A673 (cell line): Measurements from ENCODE around the gene PCLO. TPM values are rescaled to one million over a fixed set of nuclear protein-coding genes. Genes with fewer than 3 reads are reported as not detected.

Experiments used
- BruUV-seq: library from RNA; stranded (reverse); fragments of 400-500 nt; replicated peaks from 2 replicates; lab custom pipeline; 2021; lab: Mats Ljungman, UMichigan
- CTCF ChIA-PET: fragments of 300-600 bp; sonication (Branson Sonifier 250); formaldehyde crosslinking; loops from one replicate; lab custom pipeline; 2022; ENCODE audit warnings: antibody characterized with exemption; lab: Charles Lee
- POLR2A ChIA-PET: fragments of 300-600 bp; sonication (Branson Sonifier 250); formaldehyde crosslinking; loops from one replicate; lab custom pipeline; 2022; ENCODE audit warnings: antibody characterized with exemption; ENCODE audit not compliant: low non-redundant PET; lab: Charles Lee
- DNase-seq: peaks from one replicate; pipeline ENCODE4 v3.0.0-alpha.2; 2015; ENCODE audit warnings: low spot score
- H3K27ac ChIP-seq: fragments of 200-600 bp; sonication (generic); 2 replicates; pipeline ENCODE4 v1.5.1; 2016; ENCODE audit warnings: mixed run types, low read depth, mild to moderate bottlenecking, mixed read lengths, antibody characterized with exemption, low read length; ENCODE audit not compliant: poor library complexity, severe bottlenecking
- H3K27me3 ChIP-seq: fragments of 200-600 bp; sonication (generic); replicated peaks from 2 replicates; pipeline ENCODE4 v1.6.1; 2017; ENCODE audit warnings: mixed run types, low read depth, mild to moderate bottlenecking, mixed read lengths, antibody characterized with exemption, low read length; ENCODE audit not compliant: insufficient read depth, poor library complexity
- H3K36me3 ChIP-seq: fragments of 200-600 bp; sonication (generic); 2 replicates; pipeline ENCODE4 v1.6.1; 2016; ENCODE audit warnings: mixed run types, mild to moderate bottlenecking, mixed read lengths, antibody characterized with exemption, low read length; ENCODE audit not compliant: insufficient read depth, poor library complexity, severe bottlenecking
- H3K4me1 ChIP-seq: fragments of 200-600 bp; sonication (generic); 2 replicates; pipeline ENCODE4 v1.6.1; 2017; ENCODE audit warnings: mixed run types, mild to moderate bottlenecking, mixed read lengths, antibody characterized with exemption, low read length; ENCODE audit not compliant: insufficient read depth, poor library complexity, severe bottlenecking
- H3K4me3 ChIP-seq: fragments of 200-600 bp; sonication (generic); 2 replicates; pipeline ENCODE4 v1.5.1; 2016; ENCODE audit warnings: low read depth, mixed run types, mild to moderate bottlenecking, mixed read lengths, low read length; ENCODE audit not compliant: poor library complexity, severe bottlenecking
- H3K9me3 ChIP-seq: fragments of 200-600 bp; sonication (generic); 2 replicates; pipeline ENCODE4 v1.6.1; 2016; ENCODE audit warnings: mixed run types, low read depth, mild to moderate bottlenecking, mixed read lengths, antibody characterized with exemption, low read length; ENCODE audit not compliant: poor library complexity, severe bottlenecking
- EZH2 ChIP-seq: fragments of 200-600 bp; sonication (generic); IDR thresholded peaks from 2 replicates; pipeline ENCODE4 v1.6.1; 2017; ENCODE audit warnings: borderline replicate concordance, low read depth, mild to moderate bottlenecking, mixed read lengths, antibody characterized with exemption, low read length; ENCODE audit not compliant: poor library complexity, severe bottlenecking
- intact Hi-C: fragments of 100-400 bp; cut with micrococcal nuclease; formaldehyde crosslinking; loops from one replicate; pipeline ENCODE4 v1.10.0; 2022; ENCODE audit not compliant: unreplicated experiment
- total RNA-seq: library from RNA; stranded (reverse); gene quantifications from 2 replicates; pipeline ENCODE4 v1.2.3, GENCODE V29; 2021
- TF ChIP-seq, protein P1 (sequence below): fragments of 300-800, 200-600 bp; sonication (generic); conservative IDR thresholded peaks from 2 replicates; pipeline ENCODE4 v1.5.1; 2017; ENCODE audit warnings: low read depth, mild to moderate bottlenecking, antibody characterized with exemption, low read length, moderate library complexity, mixed read lengths

The PCLO gene
- total RNA-seq, 1 experiment from 2014 or later = 2.1 TPM

- intact Hi-C loops = loop anchor here (10.0 kb wide), 1 partner anchor 78 kb away; no protein-coding TSS in a partner anchor
- CTCF ChIA-PET = no interaction called here
- DNase-seq = no peak
- BruUV-seq = no TSS peak
- Histone ChIP-seq H3K4me1 (peaks cover 3% of the 10 kb centered on the region), H3K9me3 (no peaks in the 10 kb centered on the region), H3K4me3 (no peak overlapping the region), H3K36me3 (no peaks in the 10 kb centered on the region), H3K27me3 (no peaks in the 10 kb centered on the region), H3K27ac (no peak overlapping the region)
- POLR2A ChIA-PET = no interaction called here
- TF ChIP-seq EZH2 = no peak
- TF ChIP-seq, protein P1, sequence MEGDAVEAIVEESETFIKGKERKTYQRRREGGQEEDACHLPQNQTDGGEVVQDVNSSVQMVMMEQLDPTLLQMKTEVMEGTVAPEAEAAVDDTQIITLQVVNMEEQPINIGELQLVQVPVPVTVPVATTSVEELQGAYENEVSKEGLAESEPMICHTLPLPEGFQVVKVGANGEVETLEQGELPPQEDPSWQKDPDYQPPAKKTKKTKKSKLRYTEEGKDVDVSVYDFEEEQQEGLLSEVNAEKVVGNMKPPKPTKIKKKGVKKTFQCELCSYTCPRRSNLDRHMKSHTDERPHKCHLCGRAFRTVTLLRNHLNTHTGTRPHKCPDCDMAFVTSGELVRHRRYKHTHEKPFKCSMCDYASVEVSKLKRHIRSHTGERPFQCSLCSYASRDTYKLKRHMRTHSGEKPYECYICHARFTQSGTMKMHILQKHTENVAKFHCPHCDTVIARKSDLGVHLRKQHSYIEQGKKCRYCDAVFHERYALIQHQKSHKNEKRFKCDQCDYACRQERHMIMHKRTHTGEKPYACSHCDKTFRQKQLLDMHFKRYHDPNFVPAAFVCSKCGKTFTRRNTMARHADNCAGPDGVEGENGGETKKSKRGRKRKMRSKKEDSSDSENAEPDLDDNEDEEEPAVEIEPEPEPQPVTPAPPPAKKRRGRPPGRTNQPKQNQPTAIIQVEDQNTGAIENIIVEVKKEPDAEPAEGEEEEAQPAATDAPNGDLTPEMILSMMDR = no peak
Measured at GRCh38 chr7:82823073-82823472, 339.6 kb downstream of the PCLO start.

DNA sequence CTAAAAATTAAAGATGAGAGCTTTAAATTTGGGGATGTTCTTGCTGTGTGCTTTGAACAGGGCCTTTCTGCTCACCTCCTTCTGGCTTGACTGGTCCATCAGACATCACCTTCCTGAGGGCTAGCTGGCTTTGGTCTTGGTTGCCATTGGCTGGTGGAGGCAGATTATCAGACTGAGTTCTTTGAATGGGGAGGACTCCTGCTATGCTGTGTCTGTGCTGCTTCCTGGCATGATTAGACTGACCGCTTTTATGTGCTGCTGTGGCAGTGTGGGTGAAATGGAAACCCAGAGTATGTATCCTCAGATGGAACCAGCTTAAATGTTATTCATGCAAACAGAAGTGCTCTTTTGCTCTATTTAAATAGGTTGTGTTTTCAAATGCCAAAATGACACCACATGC is 341.6 kb downstream of the PCLO start:
- intact Hi-C loops = loop anchor here (10.0 kb wide), 1 partner anchor 76 kb away; no protein-coding TSS in a partner anchor
- CTCF ChIA-PET = no interaction called here
- BruUV-seq = no TSS peak

DNA sequence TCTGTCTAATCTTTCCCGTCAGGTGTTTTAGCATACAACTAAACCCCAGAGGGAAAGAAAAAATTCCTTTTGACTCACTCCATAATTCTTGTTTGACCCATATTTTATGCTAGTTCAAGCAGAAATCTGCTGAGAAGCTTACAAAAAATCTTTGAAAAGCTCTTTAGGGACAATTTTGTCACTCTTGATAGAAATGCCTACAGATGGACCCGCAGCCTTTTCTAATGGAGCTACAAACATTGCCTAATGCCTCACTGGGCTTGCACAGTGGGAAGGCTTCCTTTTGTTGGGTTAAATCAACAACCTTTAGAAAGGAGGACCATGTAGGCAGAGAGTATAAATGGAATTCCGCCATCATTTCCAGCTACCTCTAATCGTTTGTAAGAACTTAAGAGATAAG is 344.5 kb downstream of the PCLO start:
- no TSS peak for BruUV-seq
- no peak overlapping the region for H3K4me3 ChIP-seq
- no peaks in the 10 kb centered on the region for H3K9me3 ChIP-seq
- intact Hi-C loops = loop anchor here (10.0 kb wide), 1 partner anchor 347 kb away; the partner anchor contains the start of gene PCLO
- ChIA-PET CTCF (no interaction called here), POLR2A (no interaction called here)
- no peak overlapping the region for H3K27ac ChIP-seq
- no peak for TF ChIP-seq EZH2
- TF ChIP-seq, protein P1 = no peak
- H3K4me1 ChIP-seq = peaks cover 5% of the 10 kb centered on the region
- H3K36me3 ChIP-seq = no peaks in the 10 kb centered on the region
- no peaks in the 10 kb centered on the region for H3K27me3 ChIP-seq
- DNase-seq = peak; percentile 60

More for the DNA sequence above, 341.6 kb downstream of the PCLO start:
- no peak for DNase-seq
- POLR2A ChIA-PET = no interaction called here
- H3K9me3 ChIP-seq = no peaks in the 10 kb centered on the region
- no peaks in the 10 kb centered on the region for H3K36me3 ChIP-seq
- H3K4me1 ChIP-seq = peaks cover 5% of the 10 kb centered on the region
- no peaks in the 10 kb centered on the region for H3K27me3 ChIP-seq
- no peak overlapping the region for H3K27ac ChIP-seq
- TF ChIP-seq EZH2 = no peak
- TF ChIP-seq, protein P1 = no peak
- H3K4me3 ChIP-seq = no peak overlapping the region
